HG03025 (cell line): ENCODE results near the gene MYLIP.

ENCODE experiments used
- ATAC-seq: cut with Tn5 transposase; IDR thresholded peaks from one replicate; pipeline ENCODE4 v1.9.1; 2021; ENCODE audit warnings: mild to moderate bottlenecking, moderate library complexity; ENCODE audit not compliant: unreplicated experiment, low FRiP score

Gene MYLIP

DNA sequence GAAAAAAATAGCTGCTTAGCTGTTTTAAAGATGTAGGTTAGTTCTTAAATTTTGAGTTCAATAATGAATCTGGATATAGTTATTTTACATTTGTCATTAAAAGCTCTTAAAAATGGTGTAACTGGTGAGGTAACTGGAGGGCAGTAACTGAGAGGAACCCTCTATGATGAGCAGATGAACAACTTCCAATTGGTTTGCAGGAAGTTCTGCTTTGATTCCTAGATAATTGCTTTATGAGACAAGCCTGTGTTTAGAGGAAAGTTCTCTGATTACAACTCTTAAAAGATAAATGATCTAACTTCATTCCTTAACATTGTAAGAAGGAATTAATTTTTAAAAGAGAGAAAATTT is 8.5 kb downstream of the MYLIP start:
- ATAC-seq, result no peak

DNA sequence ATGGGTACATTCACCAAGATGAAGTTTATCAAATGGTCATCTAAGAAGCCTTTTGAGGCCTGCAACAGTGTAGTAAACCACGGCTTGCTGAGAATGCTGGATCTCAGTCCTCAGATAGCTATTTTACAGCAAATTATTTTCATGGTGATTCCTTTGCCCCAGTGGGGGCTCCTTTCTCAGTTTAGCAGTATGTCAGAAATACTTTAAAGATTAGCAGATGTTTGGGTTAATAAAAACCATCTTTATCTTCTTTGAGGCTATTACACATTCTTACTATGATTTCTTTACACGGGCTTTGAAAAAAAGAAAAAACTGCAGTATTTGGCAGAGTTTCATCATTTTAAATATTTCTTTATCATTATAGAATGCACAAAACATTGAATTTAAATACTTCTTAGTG is 10.7 kb downstream of the MYLIP start:
- ATAC-seq, result no peak

DNA sequence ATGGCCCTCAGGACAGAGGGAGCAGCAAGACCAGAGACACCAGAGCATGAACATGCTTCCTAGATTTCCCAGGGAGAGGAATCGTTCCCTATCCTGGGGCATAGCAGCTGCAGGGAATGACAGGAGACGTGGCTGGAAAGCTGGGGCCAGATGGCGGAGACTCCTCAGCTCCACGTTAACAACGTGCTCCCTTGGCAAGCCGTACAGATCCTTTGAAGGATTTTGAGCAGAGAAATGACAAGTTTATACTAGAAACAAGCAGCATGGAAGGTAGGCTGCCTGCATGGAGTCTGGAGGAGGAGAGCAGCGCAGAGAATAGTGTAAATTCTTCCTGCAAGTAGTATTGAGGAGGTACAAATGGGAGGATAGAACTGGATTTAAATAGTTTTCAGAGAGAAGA is 11.7 kb downstream of the MYLIP start:
- no peak for ATAC-seq

- ATAC-seq, result no peak
These were observed 12.6 kb downstream of the MYLIP start for GRCh38 chr6:16141514-16141913.

DNA sequence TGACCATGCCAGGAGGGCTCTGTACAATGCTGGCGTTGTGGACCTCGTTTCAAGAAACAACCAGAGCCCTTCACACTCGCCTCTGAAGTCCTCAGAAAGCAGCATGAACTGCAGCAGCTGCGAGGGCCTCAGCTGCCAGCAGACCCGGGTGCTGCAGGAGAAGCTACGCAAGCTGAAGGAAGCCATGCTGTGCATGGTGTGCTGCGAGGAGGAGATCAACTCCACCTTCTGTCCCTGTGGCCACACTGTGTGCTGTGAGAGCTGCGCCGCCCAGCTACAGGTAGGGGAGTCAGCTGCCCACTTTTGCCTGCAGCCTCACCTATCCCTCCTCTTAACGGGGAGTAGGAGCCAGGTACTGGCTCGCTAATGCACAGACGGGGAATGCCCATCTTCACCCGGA is 16.2 kb downstream of the MYLIP start:
- ATAC-seq, result no peak

- no peak for ATAC-seq
These were observed 17.1 kb downstream of the MYLIP start for GRCh38 chr6:16146028-16146427.

DNA sequence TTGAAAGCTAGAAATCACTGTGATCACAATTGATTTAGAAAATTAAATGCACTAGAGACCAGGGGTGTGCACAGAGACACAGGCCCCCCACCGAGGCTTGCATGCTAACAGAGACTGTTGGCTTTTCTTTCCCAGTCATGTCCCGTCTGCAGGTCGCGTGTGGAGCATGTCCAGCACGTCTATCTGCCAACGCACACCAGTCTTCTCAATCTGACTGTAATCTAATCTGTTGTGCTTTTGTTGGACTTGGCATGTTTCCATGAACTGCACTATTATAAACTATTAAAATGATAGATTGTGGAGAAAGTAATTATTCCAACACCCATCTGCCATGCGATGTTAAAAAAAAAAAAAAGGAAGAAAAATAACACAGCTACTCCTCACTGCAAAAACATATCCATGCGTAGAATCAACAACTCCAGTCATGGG is 17.7 kb downstream of the MYLIP start:
- ATAC-seq, result no peak

GRCh38 chr6:16148498-16148897 is 19.6 kb downstream of the MYLIP start:
- no peak for ATAC-seq

GRCh38 chr6:16149305-16149704 is 20.4 kb downstream of the MYLIP start:
- ATAC-seq, result no peak

- no peak for ATAC-seq
These were observed 21.2 kb downstream of the MYLIP start for GRCh38 chr6:16150098-16150497.

- ATAC-seq, result no peak
These were observed 24.4 kb downstream of the MYLIP start for GRCh38 chr6:16153211-16153820.

- ATAC-seq, result no peak
These were observed 26.0 kb downstream of the MYLIP start for GRCh38 chr6:16154904-16155303.

GRCh38 chr6:16157492-16157891 is 28.6 kb downstream of the MYLIP start:
- ATAC-seq, result no peak

GRCh38 chr6:16157909-16158308 is 29.0 kb downstream of the MYLIP start:
- ATAC-seq, result no peak

DNA sequence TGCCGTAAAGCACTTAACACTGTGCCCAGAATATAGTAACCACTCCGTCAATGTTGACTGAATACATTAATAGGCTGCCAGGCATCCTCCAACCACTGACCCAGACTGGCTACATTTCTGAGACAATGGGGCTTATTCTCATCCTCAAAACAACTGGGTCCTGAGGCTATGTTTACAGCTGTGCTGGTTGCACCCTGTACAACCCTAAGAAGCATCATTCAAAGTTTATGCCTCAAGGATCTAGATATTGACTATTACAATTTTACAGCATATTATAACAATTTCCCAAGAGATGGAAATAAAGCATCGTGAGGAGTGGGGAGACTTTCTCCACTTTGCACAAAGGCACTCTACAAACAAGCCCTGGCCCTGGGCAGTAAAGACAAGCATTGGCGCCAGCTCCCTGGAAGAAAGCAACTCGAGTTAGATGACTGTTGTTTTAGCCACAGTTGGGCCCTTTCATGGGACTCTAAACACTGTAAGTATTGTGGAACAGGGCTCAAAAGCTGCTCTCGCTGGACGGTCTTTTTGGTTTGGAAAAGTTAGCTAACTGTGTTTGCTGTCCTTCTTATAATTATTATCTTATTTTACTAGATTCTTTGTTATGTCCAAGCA is 30.2 kb downstream of the MYLIP start:
- ATAC-seq, result no peak

DNA sequence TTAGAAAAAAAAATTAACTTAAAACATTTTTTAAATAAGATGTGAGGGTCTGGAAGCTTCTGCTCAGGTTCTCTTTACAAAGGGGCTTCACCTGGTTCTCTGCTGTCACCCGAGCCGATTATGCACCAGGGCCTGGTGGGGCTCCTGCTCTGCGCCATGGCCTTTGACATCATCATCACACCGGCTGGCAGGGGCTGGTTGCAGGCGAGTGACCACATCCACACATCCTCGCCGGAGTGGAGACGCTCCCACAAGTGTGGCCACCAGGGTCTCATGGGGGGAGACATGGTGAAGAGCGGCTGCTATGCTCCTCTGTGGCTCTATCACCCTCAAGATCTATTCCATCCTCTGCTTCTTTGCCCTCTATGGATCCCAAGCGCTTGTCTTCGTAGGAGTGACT is 31.9 kb downstream of the MYLIP start:
- no peak for ATAC-seq

GRCh38 chr6:16162003-16162402 is 33.1 kb downstream of the MYLIP start:
- ATAC-seq, result no peak

GRCh38 chr6:16163066-16163465 is 34.2 kb downstream of the MYLIP start:
- ATAC-seq, result no peak

GRCh38 chr6:16163535-16164300 is 34.8 kb downstream of the MYLIP start:
- ATAC-seq, result no peak

DNA sequence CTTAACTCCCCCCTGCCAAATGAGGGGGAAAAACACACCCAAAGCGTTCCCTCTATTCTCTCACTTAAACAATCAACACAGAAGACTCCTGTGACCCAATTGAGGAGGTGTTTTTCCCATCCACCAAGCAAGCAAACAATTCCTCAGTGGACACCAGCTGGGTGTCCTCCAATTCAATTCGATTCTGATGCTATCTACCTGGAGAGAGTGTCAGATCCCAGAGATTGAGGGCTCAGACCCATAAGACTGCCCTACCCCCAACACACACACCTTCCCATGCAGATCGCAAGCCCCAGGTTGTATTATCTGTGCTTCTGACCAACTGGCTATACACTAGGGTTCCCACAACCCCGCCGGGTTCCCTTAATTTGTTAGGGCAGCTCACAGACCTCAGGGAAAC is 36.8 kb downstream of the MYLIP start:
- ATAC-seq, result no peak

DNA sequence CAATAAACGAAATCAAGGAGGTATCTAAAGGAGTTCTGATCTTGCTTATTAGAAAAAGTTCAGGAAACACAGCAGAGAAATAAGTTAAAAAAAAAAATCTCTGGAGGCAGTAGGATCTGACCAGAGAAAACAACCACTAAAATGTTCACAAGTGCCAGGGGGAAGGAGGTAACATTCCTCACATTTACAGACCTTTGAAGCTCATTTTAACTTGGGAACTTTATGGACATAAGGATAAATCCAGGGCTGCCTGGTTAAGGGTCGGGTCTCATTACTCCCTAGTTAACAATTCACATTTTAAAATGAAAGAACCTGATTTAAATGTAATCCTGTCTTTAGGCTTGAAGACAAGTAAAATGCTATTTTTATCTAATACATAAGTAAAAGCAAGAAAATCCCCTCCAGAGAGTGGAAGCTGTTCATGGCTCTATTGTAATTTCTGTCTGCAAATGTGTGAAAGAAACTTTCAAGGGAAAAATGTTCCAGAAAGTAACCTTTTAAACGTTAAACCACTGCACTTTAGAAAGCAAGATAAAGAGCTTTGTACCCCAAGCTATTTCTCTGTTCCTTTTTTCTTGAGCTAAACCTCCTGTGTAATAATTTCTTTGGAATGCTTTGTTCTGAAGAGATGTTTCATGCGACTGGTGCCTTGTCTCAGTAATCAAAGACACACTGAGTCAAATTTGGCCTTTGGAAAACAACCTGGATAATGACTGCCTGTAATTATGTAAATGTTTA is 38.2 kb downstream of the MYLIP start:
- ATAC-seq, result no peak
